K562 (cell line): Measurements from ENCODE around the gene WNT3. TPM values are rescaled to one million over a fixed set of nuclear protein-coding genes. Genes with fewer than 3 reads are reported as not detected.

ENCODE experiments used
- ATAC-seq: fragments of 200-7000 bp; cut with Tn5 transposase; 3 replicates; pipeline ENCODE4 v1.9.1; 2020; ENCODE audit warnings: moderate library complexity
- BruUV-seq: library from RNA; stranded (reverse); fragments of 400-500 nt; replicated peaks from 2 replicates; lab custom pipeline; 2021; lab: Mats Ljungman, UMichigan
- CTCF ChIA-PET: fragments of 300-600 bp; formaldehyde crosslinking; extraction: SDS; loops from one replicate; lab custom pipeline; 2021; ENCODE audit warnings: low intra/inter-chr PET ratio; lab: Yijun Ruan, JAX
- POLR2A ChIA-PET: fragments of 300-600, 350-650 bp; sonication (Branson Sonifier 250); formaldehyde crosslinking; extraction: SDS; loops from one replicate; lab custom pipeline; 2021; ENCODE audit warnings: antibody characterized with exemption, inconsistent platforms; lab: Yijun Ruan, JAX
- DNase-seq, 4 experiments: peaks; one replicate each; pipeline versions ENCODE4 v3.0.0 to v3.0.0-alpha.2; 2011 to 2018; ENCODE audit warnings: low spot score in 3 of 4, mixed read lengths in 3 of 4; ENCODE audit errors: extremely low read depth in 1 of 4
- FAIRE-seq: peaks from 2 replicates; lab custom pipeline; 2011; peaks lifted over from hg19 to GRCh38; lab: Jason Lieb, UNC
- H2AFZ ChIP-seq: 2 replicates; pipeline ENCODE4 v1.6.0; 2011; ENCODE audit warnings: low read depth, low read length, control low read depth, inconsistent platforms
- H3K27ac ChIP-seq: fragments of 200-600 bp; 3 replicates; pipeline ENCODE4 v1.8.0; 2011; ENCODE audit warnings: low read depth, mild to moderate bottlenecking, control low read depth, inconsistent platforms, low read length, moderate library complexity, mixed read lengths; ENCODE audit errors: extremely low read depth
- H3K27me3 ChIP-seq, 2 experiments: fragments of 300-600 bp in 1 of 2; 2 replicates in 1 of 2; 3 replicates in 1 of 2; pipeline versions ENCODE4 v1.6.0 to v1.8.0; 2011; ENCODE audit warnings: inconsistent platforms in 2 of 2, low read length in 2 of 2, mild to moderate bottlenecking in 1 of 2, mixed read lengths in 1 of 2, moderate library complexity in 1 of 2; ENCODE audit not compliant: control insufficient read depth in 2 of 2, insufficient read depth in 2 of 2
- H3K36me3 ChIP-seq: fragments of 300-600 bp; 3 replicates; pipeline ENCODE4 v1.8.0; 2011; ENCODE audit warnings: mild to moderate bottlenecking, low read length, inconsistent platforms; ENCODE audit not compliant: control insufficient read depth, insufficient read depth
- H3K4me1 ChIP-seq, 2 experiments: fragments of 200-600 bp in 1 of 2; replicated peaks in 1 of 2; 2 replicates in 1 of 2; 3 replicates in 1 of 2; pipeline versions ENCODE4 v1.5.1 to v1.8.0; 2011; ENCODE audit warnings: inconsistent platforms in 2 of 2, low read length in 2 of 2, mild to moderate bottlenecking in 1 of 2, mixed read lengths in 1 of 2, moderate library complexity in 1 of 2; ENCODE audit not compliant: control insufficient read depth in 2 of 2, insufficient read depth in 2 of 2
- H3K4me2 ChIP-seq: 2 replicates; pipeline ENCODE4 v1.6.1; 2011; ENCODE audit warnings: low read length, control low read depth, inconsistent platforms, mixed read lengths; ENCODE audit not compliant: insufficient read depth
- H3K4me3 ChIP-seq: fragments of 200-600 bp; sonication (generic), shearing (Covaris generic); 2 replicates; pipeline ENCODE4 v1.5.1; 2016; ENCODE audit warnings: control low read depth, inconsistent platforms
- H3K79me2 ChIP-seq: fragments of 200-600 bp; 3 replicates; pipeline ENCODE4 v1.8.0; 2011; ENCODE audit warnings: low read length, inconsistent platforms; ENCODE audit not compliant: control insufficient read depth, insufficient read depth
- H3K9ac ChIP-seq, 2 experiments: 2 replicates each; pipeline versions ENCODE4 v1.6.0 to v1.6.1; 2011; ENCODE audit warnings: low read depth in 2 of 2, low read length in 2 of 2, control low read depth in 1 of 2, inconsistent platforms in 1 of 2, mild to moderate bottlenecking in 1 of 2, mixed read lengths in 1 of 2; ENCODE audit not compliant: insufficient read depth in 1 of 2
- H3K9me1 ChIP-seq: one replicate; pipeline ENCODE4 v1.6.0; 2011; ENCODE audit warnings: inconsistent platforms, mild to moderate bottlenecking, low read length, moderate library complexity; ENCODE audit not compliant: control insufficient read depth, insufficient read depth
- H3K9me3 ChIP-seq: replicated peaks from 2 replicates; pipeline ENCODE4 v1.5.1; 2011; ENCODE audit warnings: low read depth, low read length, inconsistent platforms; ENCODE audit not compliant: control insufficient read depth, insufficient read depth
- H4K20me1 ChIP-seq: replicated peaks from 2 replicates; pipeline ENCODE4 v1.6.1; 2011; ENCODE audit warnings: low read length, inconsistent platforms, mixed read lengths; ENCODE audit not compliant: control insufficient read depth, insufficient read depth
- CBFA2T3 ChIP-seq: fragments of 450-650 bp; IDR thresholded peaks from 2 replicates; pipeline ENCODE4 v1.6.1; 2017
- GMEB1 ChIP-seq: fragments of 250-450 bp; sonication (Bioruptor Pico); IDR thresholded peaks from 2 replicates; pipeline ENCODE4 v1.4.0; 2020; ENCODE audit warnings: mild to moderate bottlenecking
- KAT2B ChIP-seq: IDR thresholded peaks from one replicate; pipeline ENCODE4 v1.6.1; 2012; ENCODE audit warnings: low read depth, mild to moderate bottlenecking, control low read depth, inconsistent platforms, low read length, moderate library complexity
- KAT8 ChIP-seq: fragments of 450-650 bp; IDR thresholded peaks from 2 replicates; pipeline ENCODE4 v1.6.1; 2016; ENCODE audit warnings: low read depth, mild to moderate bottlenecking
- L3MBTL2 ChIP-seq: fragments of 450-650 bp; IDR thresholded peaks from 2 replicates; pipeline ENCODE4 v1.6.1; 2016; ENCODE audit warnings: mild to moderate bottlenecking, moderate library complexity
- PBX2 ChIP-seq, 2 experiments: IDR thresholded peaks in 1 of 2; conservative IDR thresholded peaks in 1 of 2; 2 replicates each; pipeline ENCODE4 v1.6.1; 2016; ENCODE audit warnings: low read depth in 2 of 2, mild to moderate bottlenecking in 1 of 2, missing compliant biosample characterization in 1 of 2, missing genetic modification characterization in 1 of 2, moderate library complexity in 1 of 2
- RFX7 ChIP-seq: fragments of 250-450 bp; sonication (Bioruptor Pico); IDR thresholded peaks from 2 replicates; pipeline ENCODE4 v1.5.1; 2021; ENCODE audit warnings: mild to moderate bottlenecking
- SMARCC2 ChIP-seq: fragments of 450-650 bp; IDR thresholded peaks from 2 replicates; pipeline ENCODE4 v1.6.1; 2017; ENCODE audit warnings: antibody characterized with exemption, moderate library complexity, mild to moderate bottlenecking, low read depth
- SREBF2 ChIP-seq: sonication (generic); formaldehyde crosslinking; IDR thresholded peaks from 2 replicates; pipeline ENCODE4 v1.4.0; 2020; ENCODE audit warnings: mild to moderate bottlenecking, missing genetic modification reagents
- SRSF1 ChIP-seq: fragments of 200-400 bp; formaldehyde crosslinking; IDR thresholded peaks from 2 replicates; pipeline ENCODE4 v1.6.1; 2017; ENCODE audit warnings: mild to moderate bottlenecking, low read depth, low read length, moderate library complexity
- TBL1XR1 ChIP-seq, 2 experiments: IDR thresholded peaks; 2 replicates each; pipeline ENCODE4 v1.6.1; 2012; ENCODE audit warnings: improper control_type of control experiment in 2 of 2, low read length in 2 of 2, mild to moderate bottlenecking in 1 of 2
- TCF7 ChIP-seq: sonication (generic); IDR thresholded peaks from 2 replicates; pipeline ENCODE4 v1.6.1; 2016; ENCODE audit warnings: antibody characterized with exemption, borderline replicate concordance
- ZFP91 ChIP-seq: sonication (generic); formaldehyde crosslinking; IDR thresholded peaks from 2 replicates; pipeline ENCODE4 v1.8.0; 2022; ENCODE audit warnings: mild to moderate bottlenecking, missing genetic modification reagents
- ZNF197 ChIP-seq: fragments of 200-800 bp; sonication (Bioruptor generic); IDR thresholded peaks from 2 replicates; pipeline ENCODE4 v1.6.1; 2016; ENCODE audit warnings: low read depth, missing genetic modification characterization, missing compliant biosample characterization
- ZNF41 ChIP-seq: fragments of 250-450 bp; sonication (Bioruptor Pico); conservative IDR thresholded peaks from 2 replicates; pipeline ENCODE4 v1.4.0; 2020; ENCODE audit warnings: mild to moderate bottlenecking
- whole genome bisulfite sequencing: fragments of 100-300 bp; shearing (Covaris generic); methylation state at CpG from one replicate; pipeline ENCODE4 v1.1.6; 2016; ENCODE audit warnings: low coverage, mixed read lengths; ENCODE audit not compliant: insufficient coverage; ENCODE audit errors: missing lambda C conversion rate; 5-methylcytosine and 5-hydroxymethylcytosine counted together
- in situ Hi-C: fragments of 300-500 bp; cut with MboI; formaldehyde crosslinking; loops from 4 replicates; pipeline ENCODE4 v1.15.0; 2018; ENCODE audit warnings: inconsistent platforms, mixed read lengths
- intact Hi-C: fragments of 100-400 bp; cut with micrococcal nuclease; formaldehyde crosslinking; loops from 2 replicates; pipeline ENCODE4 v1.14.2; 2022
- polyA plus RNA-seq, 8 experiments: library from polyadenylated mRNA; depleted of rRNA in 4 of 8; stranded (reverse) in 5 of 8; unstranded in 3 of 8; fragments of >200 nt; fragmentation: Nextera tagmentation in 2 of 8; fragmentation: Illumina TruSeq in 1 of 8; extraction: Ambion mirVana in 2 of 8; extraction: Trizol in 1 of 8; gene quantifications; 2 replicates each; pipeline versions ENCODE4 v1.2.1 to v1.2.3, GENCODE V29; 2011 to 2014; ENCODE audit warnings: inconsistent platforms in 1 of 8, missing spikeins in 1 of 8
- total RNA-seq, 7 experiments: library from RNA; depleted of rRNA in 6 of 7; stranded (reverse); fragments of >200 nt in 6 of 7; fragmentation: Illumina TruSeq in 2 of 7; extraction: Trizol in 2 of 7; gene quantifications; 2 replicates each; pipeline versions ENCODE4 v1.2.1 to v1.2.3, GENCODE V29; 2011 to 2021; ENCODE audit warnings: low replicate concordance in 1 of 7

The WNT3 gene
- total and polyA plus RNA-seq, 9 of the 15 experiments (the other 6 are each of a cell fraction or from before 2014, with no cell fraction given) = 1.5 to 6.1 (median 3.3) TPM

GRCh38 chr17:46759141-46759540, 59.4 kb downstream of the WNT3 start:
- Histone ChIP-seq H2AFZ (no peak overlapping the region), H3K79me2 (no peaks in the 10 kb centered on the region), H3K4me1 (peaks cover 5 to 6% of the 10 kb centered on the region in 2 experiments; a peak in 4 of 5 replicates), H3K9me1 (no peaks in the 10 kb centered on the region), H3K4me2 (no peak overlapping the region)
- no peak for ATAC-seq
- BruUV-seq = no TSS peak
- 88% methylated on average over 9 of the region's 9 CpGs for WGBS
- TF ChIP-seq ZNF197 (no peak), ZFP91 (CRISPR knock-in tag) (no peak), ZNF41 (CRISPR knock-in tag) (no peak), SREBF2 (CRISPR knock-in tag) (no peak), RFX7 (no peak), CBFA2T3 (no peak), SMARCC2 (no peak), SRSF1 (no peak), GMEB1 (no peak), KAT2B (no peak), TBL1XR1 (IDR thresholded peaks at IDR 0.05; ENCODE audit: low read length in 2 of 2) (no peak), L3MBTL2 (no peak), KAT8 (no peak), TCF7 (no peak), PBX2 (CRISPR knock-in tag; IDR thresholded peaks at IDR 0.05; ENCODE audit: low read depth) (no peak), PBX2 (tag; conservative IDR thresholded peaks at IDR 0.05; ENCODE audit: low read depth) (no peak)
- TF ChIP-seq, all 486 proteins: peak for 0
- intact Hi-C loops = no loop called here
- DNase-seq = no peak
- Histone ChIP-seq H3K36me3 (peaks cover 32% of the 10 kb centered on the region; the same call in 2 of the 3 replicates), H3K27ac (no peak overlapping the region), H3K4me3 (no peak overlapping the region), H3K9me3 (no peaks in the 10 kb centered on the region), H4K20me1 (no peaks in the 10 kb centered on the region), H3K27me3 (no peaks in the 10 kb centered on the region), H3K9ac (no peak overlapping the region)
- POLR2A ChIA-PET = interaction anchor here (0.7 kb wide), 1 partner anchor 8 kb away, joined by 3 read pairs; no protein-coding TSS in a partner anchor
- in situ Hi-C loops = loop anchor here (25.0 kb wide), 1 partner anchor 322 kb away; no protein-coding TSS in a partner anchor
- CTCF ChIA-PET = no interaction called here
- no peak for FAIRE-seq
